ENCODE measurements around the gene POLR2E.
A peak's percentile ranks its signal among the peaks of the same experiment; 100 is the strongest.
"Not testable (repeated sequence)": the region's sequence is repeated elsewhere in the genome, so short reads cannot be mapped to it uniquely, and the experiment has no call there.

The POLR2E gene

GRCh38 chr19:1126984-1127760 lies 32.0 kb upstream of the POLR2E start:
- DNase-seq: no peak

- no peak for DNase-seq
Measured at GRCh38 chr19:1125601-1126467, 30.7 kb upstream of the POLR2E start.

- DNase-seq: no peak
Measured at GRCh38 chr19:1123885-1124677, 28.9 kb upstream of the POLR2E start.

DNA sequence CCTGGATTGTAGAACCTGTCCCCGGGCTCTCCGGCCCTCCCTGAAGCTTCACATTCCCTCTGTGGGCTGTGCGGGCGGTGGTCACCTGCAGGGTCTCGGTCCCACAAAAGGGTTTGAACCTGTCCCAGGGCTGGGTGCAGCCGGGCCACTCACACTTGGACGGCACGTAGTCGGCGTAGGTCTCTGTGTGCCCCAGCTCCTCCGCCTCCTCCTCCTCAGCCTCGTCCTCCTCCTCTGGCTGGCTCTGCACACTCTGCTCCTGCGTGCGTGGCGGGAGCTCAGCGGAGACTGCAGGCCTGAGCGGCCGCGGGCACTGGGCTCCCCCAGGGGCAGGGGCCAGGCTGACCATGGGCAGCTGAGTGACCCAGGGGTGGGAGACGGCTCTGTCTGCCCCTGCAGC lies 28.2 kb upstream of the POLR2E start:
- DNase-seq: no peak

GRCh38 chr19:1122972-1123363 lies 27.8 kb upstream of the POLR2E start:
- no peak for DNase-seq

GRCh38 chr19:1122021-1122971 lies 27.1 kb upstream of the POLR2E start:
- DNase-seq: no peak

DNA sequence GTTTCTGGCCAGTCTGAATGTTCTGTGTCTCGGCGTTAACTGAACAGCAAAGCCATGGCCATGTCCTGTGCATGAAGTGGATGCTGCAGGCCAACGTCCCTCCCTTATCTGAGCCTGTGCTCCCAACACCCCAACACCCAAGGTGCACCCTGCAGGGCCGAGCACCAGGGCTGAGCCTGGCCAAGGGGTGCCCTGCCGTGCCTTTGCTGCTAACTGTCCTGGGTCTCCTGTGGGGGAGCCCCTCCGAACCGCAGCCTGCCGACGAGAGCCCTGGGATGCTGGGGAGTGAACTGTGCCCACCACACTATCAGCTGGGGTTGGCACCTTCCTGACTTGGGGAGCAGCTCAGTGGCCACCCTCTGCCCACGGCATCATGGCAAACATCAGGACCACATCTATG lies 26.2 kb upstream of the POLR2E start:
- no peak for DNase-seq

DNA sequence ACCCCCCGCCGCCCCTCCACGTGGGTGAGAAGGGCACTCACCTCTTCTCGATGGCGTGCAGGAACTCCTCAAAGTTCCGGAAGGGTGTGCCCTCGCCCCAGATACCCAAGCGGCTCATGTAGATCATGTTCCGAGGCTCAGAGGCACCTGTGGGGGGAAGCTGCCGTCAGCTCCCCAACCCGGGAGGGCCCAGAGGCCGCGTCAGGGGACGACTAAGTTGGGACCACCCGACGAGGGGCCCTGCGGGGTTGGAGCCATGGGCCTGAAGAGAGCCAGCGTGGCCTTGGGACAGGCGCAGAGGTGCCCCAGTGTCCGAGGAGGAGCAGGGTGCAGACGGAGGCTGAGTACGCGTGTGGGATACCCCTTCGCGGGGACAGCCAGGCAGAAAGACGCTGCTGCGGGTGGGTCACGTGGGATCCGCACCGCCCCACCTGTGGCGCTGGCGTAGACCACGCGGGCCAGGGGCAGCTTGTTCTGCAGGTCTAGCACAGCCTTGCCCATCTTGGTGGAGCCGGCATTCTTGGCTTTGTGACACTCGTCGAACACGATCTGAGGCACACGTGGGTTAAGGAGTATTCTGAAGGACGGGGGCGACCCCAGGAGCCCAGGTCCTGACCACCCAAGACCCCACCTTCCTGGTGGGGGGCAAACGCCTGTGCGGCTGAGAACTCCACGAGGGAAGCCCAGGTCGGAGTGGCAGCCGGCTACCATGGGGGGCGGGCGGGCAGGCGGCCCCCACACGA lies 24.5 kb upstream of the POLR2E start:
- DNase-seq: no peak

- DNase-seq: no peak
Measured at GRCh38 chr19:1118999-1119398, 23.8 kb upstream of the POLR2E start.

- no peak for DNase-seq
Measured at GRCh38 chr19:1117654-1118053, 22.5 kb upstream of the POLR2E start.

GRCh38 chr19:1116726-1117581 lies 21.8 kb upstream of the POLR2E start:
- DNase-seq: no peak

- no peak for DNase-seq
Measured at GRCh38 chr19:1115646-1116420, 20.7 kb upstream of the POLR2E start.

DNA sequence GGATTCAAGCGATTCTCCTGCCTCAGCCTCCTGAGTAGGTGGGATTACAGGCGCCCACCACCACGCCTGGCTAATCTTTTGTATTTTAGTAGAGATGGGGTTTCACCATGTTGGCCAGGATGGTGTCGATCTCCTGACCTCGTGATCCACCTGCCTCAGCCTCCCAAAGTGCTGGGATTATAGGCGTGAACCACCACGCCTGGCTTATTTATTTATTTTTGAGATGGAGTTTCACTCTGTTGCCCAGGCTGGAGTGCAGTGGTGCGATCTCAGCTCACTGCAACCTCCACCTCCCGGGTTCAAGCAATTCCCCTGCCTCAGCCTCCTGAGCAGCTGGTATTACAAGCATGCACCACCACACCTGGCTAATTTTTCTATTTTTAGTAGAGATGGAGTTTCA lies 19.6 kb upstream of the POLR2E start:
- not testable (repeated sequence) for DNase-seq

GRCh38 chr19:1113986-1114483 lies 18.9 kb upstream of the POLR2E start:
- DNase-seq: no peak

DNA sequence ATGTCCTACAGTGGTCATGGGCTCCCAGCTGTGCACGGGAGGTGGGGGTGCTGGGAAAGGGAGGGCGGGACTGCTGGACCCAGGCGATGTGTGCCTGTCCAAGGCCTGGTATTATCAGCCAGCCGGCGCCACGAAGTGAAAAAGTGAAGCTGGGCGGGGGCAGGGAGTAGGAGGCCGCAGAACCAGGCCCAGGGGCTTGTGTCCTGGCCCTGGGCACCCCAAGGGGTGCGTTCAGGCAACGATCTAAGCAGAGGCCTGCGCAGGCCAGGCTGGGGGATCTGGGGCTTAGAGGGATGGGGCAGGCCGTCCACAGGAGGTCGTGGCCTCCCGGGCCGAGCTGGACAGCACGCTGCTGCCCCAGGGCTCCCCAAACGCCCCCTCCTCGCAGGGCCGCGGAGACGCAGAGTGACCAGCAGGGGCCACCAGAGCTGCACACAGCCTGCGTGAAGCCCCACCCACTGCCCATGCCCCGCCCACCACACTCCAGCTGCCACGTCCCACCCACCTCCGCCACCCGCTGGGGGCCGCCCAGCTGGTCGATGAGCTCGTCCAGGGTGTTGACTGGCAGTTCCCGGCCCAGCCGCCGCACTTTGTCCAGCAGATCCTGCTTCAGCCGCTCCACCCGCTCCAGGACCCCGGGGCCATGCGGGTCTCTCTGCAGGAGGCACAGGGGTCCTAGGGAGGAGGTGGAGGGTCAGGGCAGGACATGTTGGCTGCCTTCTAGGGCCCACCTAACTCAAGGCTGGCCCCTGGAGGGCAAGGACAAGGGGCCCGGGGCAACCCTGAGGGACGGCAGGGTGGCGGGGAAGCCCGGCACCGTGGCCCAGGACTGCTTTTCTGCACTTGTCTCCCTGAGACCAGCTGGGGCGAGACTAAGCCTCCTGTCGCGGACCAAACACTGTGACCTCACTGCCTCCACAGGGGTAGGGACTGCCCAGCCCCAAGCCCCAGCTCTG lies 18.1 kb upstream of the POLR2E start:
- DNase-seq: peak; percentile 31 to 97 (median 89)

DNA sequence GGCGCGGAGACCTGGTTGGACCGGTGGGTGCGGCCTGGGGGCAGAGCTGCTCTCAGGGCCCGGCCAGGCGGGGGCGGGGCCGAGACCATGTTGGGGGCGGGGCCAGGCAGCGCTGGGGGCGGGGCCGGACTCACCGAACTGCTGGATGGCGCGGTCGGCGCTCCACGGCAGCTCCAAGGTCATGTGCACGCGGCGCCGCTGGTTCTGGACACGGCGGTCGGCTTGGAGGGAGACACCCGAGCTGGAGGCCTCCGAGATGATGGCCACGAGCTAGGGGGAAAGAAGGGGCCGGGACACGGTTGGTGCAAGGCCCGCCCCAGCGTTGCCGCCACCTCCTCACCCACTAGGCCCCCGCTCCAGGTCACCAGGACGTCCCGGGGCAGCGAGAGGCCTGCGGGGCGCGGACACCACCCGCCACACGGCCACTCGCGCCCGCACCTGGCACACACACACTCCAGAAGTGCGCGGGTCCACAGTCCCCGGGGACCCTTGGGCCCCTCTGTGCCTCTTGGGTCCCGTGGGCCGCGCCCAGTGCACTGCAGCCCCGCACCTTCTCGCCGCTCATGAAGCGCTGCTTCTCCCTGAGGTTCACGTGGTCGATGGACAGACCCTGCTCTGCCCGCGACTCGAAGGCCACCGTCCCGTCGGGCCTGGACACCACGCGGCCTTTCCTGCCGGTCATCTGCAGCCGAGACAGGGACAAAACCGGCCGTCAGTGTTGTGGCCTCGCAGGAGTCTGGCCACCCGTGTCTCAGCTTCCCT lies 17.3 kb upstream of the POLR2E start:
- no peak for DNase-seq

All from hypothalamus (tissue), 51 donors.